Transverse colon (tissue), 4 donors: Measurements from ENCODE around the gene CRELD2.

Experiments
- CTCF ChIP-seq, 5 experiments: fragments of 200-600 bp in 3 of 5; fragments of 450-650 bp in 2 of 5; sonication (generic) in 3 of 5; IDR thresholded peaks; 1 replicate in 2 of 5; 2 replicates in 3 of 5; pipeline ENCODE4 v1.5.1; 2016 to 2017; ENCODE audit warnings: antibody characterized with exemption in 5 of 5, inconsistent platforms in 3 of 5, mild to moderate bottlenecking in 2 of 5, moderate library complexity in 1 of 5
- EP300 ChIP-seq: sonication (generic); formaldehyde crosslinking; IDR thresholded peaks from one replicate; pipeline ENCODE4 v1.6.1; 2017; ENCODE audit warnings: antibody characterized with exemption, low read depth
- POLR2A ChIP-seq: fragments of 450-650 bp; IDR thresholded peaks from one replicate; pipeline ENCODE4 v1.6.1; 2016; ENCODE audit warnings: antibody characterized with exemption, mild to moderate bottlenecking, moderate library complexity
- POLR2AphosphoS5 ChIP-seq, 3 donors: sonication (generic); formaldehyde crosslinking; IDR thresholded peaks; one replicate each; pipeline ENCODE4 v1.6.1; 2016; ENCODE audit warnings: antibody characterized with exemption in 3 of 3

GRCh38 chr22:49942565-49943404 is 24.4 kb downstream of the CRELD2 start:
- TF ChIP-seq EP300 (no peak), POLR2AphosphoS5 (IDR thresholded peaks at IDR 0.05) (no peak), POLR2A (peak; percentile 6), CTCF (IDR thresholded peaks at IDR 0.05) (no peak)
